GM21619 (cell line): Measurements from ENCODE around the gene MAPK1.
"Not testable (repeated sequence)": the region's sequence is repeated elsewhere in the genome, so short reads cannot be mapped to it uniquely, and the experiment has no call there.

ENCODE experiments used
- ATAC-seq: cut with Tn5 transposase; IDR thresholded peaks from one replicate; pipeline ENCODE4 v1.9.1; 2021; ENCODE audit not compliant: unreplicated experiment

MAPK1 gene

GRCh38 chr22:21882754-21883333, 15.4 kb upstream of the MAPK1 start:
- ATAC-seq, result not testable (repeated sequence)

- no peak for ATAC-seq
Measured at GRCh38 chr22:21881841-21882753, 14.7 kb upstream of the MAPK1 start.

GRCh38 chr22:21876486-21877176, 9.2 kb upstream of the MAPK1 start:
- no peak for ATAC-seq

GRCh38 chr22:21874953-21875352, 7.5 kb upstream of the MAPK1 start:
- ATAC-seq, result not testable (repeated sequence)

- ATAC-seq, result no peak
Measured at GRCh38 chr22:21873619-21874018, 6.2 kb upstream of the MAPK1 start.

- not testable (repeated sequence) for ATAC-seq
Measured at GRCh38 chr22:21872741-21873140, 5.3 kb upstream of the MAPK1 start.

GRCh38 chr22:21868651-21869050, 1.2 kb upstream of the MAPK1 start:
- ATAC-seq, result no peak

- ATAC-seq, result no peak
Measured at GRCh38 chr22:21866833-21867527, 465 bp downstream of the MAPK1 start.

GRCh38 chr22:21865041-21865440, 2.4 kb downstream of the MAPK1 start:
- no peak for ATAC-seq

GRCh38 chr22:21862386-21863245, 4.8 kb downstream of the MAPK1 start:
- ATAC-seq, result no peak

- no peak for ATAC-seq
Measured at GRCh38 chr22:21861851-21862250, 5.6 kb downstream of the MAPK1 start.

- ATAC-seq, result no peak
Measured at GRCh38 chr22:21861264-21861848, 6.1 kb downstream of the MAPK1 start.

- no peak for ATAC-seq
Measured at GRCh38 chr22:21860491-21861039, 6.9 kb downstream of the MAPK1 start.

GRCh38 chr22:21858025-21858764, 9.2 kb downstream of the MAPK1 start:
- no peak for ATAC-seq

GRCh38 chr22:21857481-21857914, 9.9 kb downstream of the MAPK1 start:
- ATAC-seq, result peak; percentile 41

- ATAC-seq, result no peak
Measured at GRCh38 chr22:21856868-21857267, 10.6 kb downstream of the MAPK1 start.

GRCh38 chr22:21856197-21856596, 11.2 kb downstream of the MAPK1 start:
- no peak for ATAC-seq

- ATAC-seq, result no peak
Measured at GRCh38 chr22:21855676-21856075, 11.8 kb downstream of the MAPK1 start.

- ATAC-seq, result no peak
Measured at GRCh38 chr22:21850660-21851059, 16.8 kb downstream of the MAPK1 start.
